GM23338 (cell line): Measurements from ENCODE around the gene ARL8B.

Experiments
- CREB1 ChIP-seq: fragments of 250-450 bp; sonication (Bioruptor Pico); IDR thresholded peaks from 2 replicates; pipeline ENCODE4 v1.5.0; 2020; ENCODE audit warnings: low read depth, mild to moderate bottlenecking, moderate library complexity
- EZH2 ChIP-seq: fragments of 200-600 bp; sonication (generic); IDR thresholded peaks from one replicate; pipeline ENCODE4 v1.8.0; 2017; ENCODE audit warnings: antibody characterized with exemption, mild to moderate bottlenecking, low read depth; ENCODE audit not compliant: unreplicated experiment
- EZH2phosphoT487 ChIP-seq: fragments of 200-600 bp; sonication (generic); IDR thresholded peaks from one replicate; pipeline ENCODE4 v1.8.1; 2018; ENCODE audit warnings: antibody characterized with exemption; ENCODE audit not compliant: unreplicated experiment
- NANOG ChIP-seq: IDR thresholded peaks from 2 replicates; pipeline ENCODE4 v1.6.1; 2016; ENCODE audit warnings: antibody characterized with exemption, borderline replicate concordance
- POLR2AphosphoS5 ChIP-seq: IDR thresholded peaks from 2 replicates; pipeline ENCODE4 v1.6.1; 2016; ENCODE audit warnings: antibody characterized with exemption, low read depth
- STAT1 ChIP-seq: IDR thresholded peaks from one replicate; pipeline ENCODE4 v1.6.1; 2016; ENCODE audit warnings: antibody characterized with exemption; ENCODE audit not compliant: unreplicated experiment
- ZNF114 ChIP-seq: fragments of 250-450 bp; sonication (Bioruptor Pico); IDR thresholded peaks from 2 replicates; pipeline ENCODE4 v1.5.0; 2020; ENCODE audit warnings: mild to moderate bottlenecking, moderate library complexity
- TF ChIP-seq, protein P1 (sequence below), 2 experiments: fragments of 200-600 bp in 1 of 2; sonication (generic) in 1 of 2; conservative IDR thresholded peaks; 2 replicates each; pipeline versions ENCODE4 v1.5.1 to v1.6.1; 2016 to 2017; ENCODE audit warnings: antibody characterized with exemption in 2 of 2, low read depth in 2 of 2, mild to moderate bottlenecking in 2 of 2, moderate library complexity in 1 of 2
- TF ChIP-seq, protein P2 (sequence below): fragments of 250-450 bp; sonication (Bioruptor Pico); IDR thresholded peaks from 2 replicates; pipeline ENCODE4 v1.5.0; 2020; ENCODE audit warnings: mild to moderate bottlenecking, moderate library complexity
- TF ChIP-seq, protein P3 (sequence below): IDR thresholded peaks from one replicate; pipeline ENCODE4 v1.6.1; 2018; ENCODE audit warnings: antibody characterized with exemption; ENCODE audit not compliant: unreplicated experiment
- TF ChIP-seq, protein P4 (sequence below): IDR thresholded peaks from 2 replicates; pipeline ENCODE4 v1.6.1; 2016; ENCODE audit warnings: antibody characterized with exemption

DNA sequence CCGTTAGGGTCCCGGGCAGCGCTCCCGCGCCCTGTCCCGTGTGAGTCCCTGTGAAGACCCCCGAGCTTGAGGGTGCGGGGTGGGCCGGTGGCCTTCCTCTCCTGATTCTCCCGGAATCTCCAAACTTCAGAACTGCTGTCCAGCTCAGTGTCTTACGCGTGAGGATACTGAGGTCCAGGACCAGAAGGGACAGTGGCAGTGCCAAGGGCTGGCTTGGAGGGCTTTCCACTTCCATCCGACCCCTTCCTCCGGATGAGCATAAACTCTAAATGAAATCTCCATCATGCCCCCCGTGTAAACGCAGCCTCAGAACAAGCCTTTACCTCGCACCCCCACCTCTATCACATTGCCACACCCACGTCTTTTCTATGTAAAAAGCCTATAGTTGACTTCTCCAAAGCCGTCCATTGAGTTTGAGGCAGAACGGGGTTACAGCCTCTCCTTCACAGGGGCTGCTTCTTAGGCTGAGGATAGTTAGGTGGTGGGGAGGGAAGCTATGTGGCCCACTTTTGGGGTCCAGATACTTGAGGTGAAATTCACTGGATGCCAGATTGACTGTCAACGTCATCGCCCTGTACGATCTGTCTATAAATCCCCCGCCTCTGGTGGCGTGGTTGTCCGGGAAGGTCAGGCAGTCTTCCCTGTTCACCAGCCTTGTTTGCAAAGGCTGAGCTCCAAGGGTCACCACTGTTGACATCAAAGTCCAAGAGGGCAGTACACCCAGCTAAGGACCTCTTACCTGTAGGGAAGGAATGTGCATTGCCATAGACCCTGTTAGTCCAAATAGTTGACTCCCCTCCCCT, 66.5 kb downstream of the ARL8B start:
- TF ChIP-seq EZH2, result no peak
- no peak for TF ChIP-seq POLR2AphosphoS5
- TF ChIP-seq, protein P1, sequence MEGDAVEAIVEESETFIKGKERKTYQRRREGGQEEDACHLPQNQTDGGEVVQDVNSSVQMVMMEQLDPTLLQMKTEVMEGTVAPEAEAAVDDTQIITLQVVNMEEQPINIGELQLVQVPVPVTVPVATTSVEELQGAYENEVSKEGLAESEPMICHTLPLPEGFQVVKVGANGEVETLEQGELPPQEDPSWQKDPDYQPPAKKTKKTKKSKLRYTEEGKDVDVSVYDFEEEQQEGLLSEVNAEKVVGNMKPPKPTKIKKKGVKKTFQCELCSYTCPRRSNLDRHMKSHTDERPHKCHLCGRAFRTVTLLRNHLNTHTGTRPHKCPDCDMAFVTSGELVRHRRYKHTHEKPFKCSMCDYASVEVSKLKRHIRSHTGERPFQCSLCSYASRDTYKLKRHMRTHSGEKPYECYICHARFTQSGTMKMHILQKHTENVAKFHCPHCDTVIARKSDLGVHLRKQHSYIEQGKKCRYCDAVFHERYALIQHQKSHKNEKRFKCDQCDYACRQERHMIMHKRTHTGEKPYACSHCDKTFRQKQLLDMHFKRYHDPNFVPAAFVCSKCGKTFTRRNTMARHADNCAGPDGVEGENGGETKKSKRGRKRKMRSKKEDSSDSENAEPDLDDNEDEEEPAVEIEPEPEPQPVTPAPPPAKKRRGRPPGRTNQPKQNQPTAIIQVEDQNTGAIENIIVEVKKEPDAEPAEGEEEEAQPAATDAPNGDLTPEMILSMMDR (conservative IDR thresholded peaks at IDR 0.05; ENCODE audit: low read depth in 2 of 2), result no peak
- no peak for TF ChIP-seq EZH2phosphoT487
- TF ChIP-seq CREB1 (CRISPR knock-in tag), result no peak
- TF ChIP-seq, protein P2, sequence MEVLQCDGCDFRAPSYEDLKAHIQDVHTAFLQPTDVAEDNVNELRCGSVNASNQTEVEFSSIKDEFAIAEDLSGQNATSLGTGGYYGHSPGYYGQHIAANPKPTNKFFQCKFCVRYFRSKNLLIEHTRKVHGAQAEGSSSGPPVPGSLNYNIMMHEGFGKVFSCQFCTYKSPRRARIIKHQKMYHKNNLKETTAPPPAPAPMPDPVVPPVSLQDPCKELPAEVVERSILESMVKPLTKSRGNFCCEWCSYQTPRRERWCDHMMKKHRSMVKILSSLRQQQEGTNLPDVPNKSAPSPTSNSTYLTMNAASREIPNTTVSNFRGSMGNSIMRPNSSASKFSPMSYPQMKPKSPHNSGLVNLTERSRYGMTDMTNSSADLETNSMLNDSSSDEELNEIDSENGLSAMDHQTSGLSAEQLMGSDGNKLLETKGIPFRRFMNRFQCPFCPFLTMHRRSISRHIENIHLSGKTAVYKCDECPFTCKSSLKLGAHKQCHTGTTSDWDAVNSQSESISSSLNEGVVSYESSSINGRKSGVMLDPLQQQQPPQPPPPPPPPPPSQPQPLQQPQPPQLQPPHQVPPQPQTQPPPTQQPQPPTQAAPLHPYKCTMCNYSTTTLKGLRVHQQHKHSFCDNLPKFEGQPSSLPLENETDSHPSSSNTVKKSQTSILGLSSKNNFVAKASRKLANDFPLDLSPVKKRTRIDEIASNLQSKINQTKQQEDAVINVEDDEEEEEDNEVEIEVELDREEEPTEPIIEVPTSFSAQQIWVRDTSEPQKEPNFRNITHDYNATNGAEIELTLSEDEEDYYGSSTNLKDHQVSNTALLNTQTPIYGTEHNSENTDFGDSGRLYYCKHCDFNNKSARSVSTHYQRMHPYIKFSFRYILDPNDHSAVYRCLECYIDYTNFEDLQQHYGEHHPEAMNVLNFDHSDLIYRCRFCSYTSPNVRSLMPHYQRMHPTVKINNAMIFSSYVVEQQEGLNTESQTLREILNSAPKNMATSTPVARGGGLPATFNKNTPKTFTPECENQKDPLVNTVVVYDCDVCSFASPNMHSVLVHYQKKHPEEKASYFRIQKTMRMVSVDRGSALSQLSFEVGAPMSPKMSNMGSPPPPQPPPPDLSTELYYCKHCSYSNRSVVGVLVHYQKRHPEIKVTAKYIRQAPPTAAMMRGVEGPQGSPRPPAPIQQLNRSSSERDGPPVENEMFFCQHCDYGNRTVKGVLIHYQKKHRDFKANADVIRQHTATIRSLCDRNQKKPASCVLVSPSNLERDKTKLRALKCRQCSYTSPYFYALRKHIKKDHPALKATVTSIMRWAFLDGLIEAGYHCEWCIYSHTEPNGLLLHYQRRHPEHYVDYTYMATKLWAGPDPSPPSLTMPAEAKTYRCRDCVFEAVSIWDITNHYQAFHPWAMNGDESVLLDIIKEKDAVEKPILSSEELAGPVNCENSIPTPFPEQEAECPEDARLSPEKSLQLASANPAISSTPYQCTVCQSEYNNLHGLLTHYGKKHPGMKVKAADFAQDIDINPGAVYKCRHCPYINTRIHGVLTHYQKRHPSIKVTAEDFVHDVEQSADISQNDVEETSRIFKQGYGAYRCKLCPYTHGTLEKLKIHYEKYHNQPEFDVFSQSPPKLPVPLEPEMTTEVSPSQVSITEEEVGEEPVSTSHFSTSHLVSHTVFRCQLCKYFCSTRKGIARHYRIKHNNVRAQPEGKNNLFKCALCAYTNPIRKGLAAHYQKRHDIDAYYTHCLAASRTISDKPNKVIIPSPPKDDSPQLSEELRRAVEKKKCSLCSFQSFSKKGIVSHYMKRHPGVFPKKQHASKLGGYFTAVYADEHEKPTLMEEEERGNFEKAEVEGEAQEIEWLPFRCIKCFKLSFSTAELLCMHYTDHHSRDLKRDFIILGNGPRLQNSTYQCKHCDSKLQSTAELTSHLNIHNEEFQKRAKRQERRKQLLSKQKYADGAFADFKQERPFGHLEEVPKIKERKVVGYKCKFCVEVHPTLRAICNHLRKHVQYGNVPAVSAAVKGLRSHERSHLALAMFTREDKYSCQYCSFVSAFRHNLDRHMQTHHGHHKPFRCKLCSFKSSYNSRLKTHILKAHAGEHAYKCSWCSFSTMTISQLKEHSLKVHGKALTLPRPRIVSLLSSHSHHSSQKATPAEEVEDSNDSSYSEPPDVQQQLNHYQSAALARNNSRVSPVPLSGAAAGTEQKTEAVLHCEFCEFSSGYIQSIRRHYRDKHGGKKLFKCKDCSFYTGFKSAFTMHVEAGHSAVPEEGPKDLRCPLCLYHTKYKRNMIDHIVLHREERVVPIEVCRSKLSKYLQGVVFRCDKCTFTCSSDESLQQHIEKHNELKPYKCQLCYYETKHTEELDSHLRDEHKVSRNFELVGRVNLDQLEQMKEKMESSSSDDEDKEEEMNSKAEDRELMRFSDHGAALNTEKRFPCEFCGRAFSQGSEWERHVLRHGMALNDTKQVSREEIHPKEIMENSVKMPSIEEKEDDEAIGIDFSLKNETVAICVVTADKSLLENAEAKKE, result no peak
- TF ChIP-seq, protein P3, sequence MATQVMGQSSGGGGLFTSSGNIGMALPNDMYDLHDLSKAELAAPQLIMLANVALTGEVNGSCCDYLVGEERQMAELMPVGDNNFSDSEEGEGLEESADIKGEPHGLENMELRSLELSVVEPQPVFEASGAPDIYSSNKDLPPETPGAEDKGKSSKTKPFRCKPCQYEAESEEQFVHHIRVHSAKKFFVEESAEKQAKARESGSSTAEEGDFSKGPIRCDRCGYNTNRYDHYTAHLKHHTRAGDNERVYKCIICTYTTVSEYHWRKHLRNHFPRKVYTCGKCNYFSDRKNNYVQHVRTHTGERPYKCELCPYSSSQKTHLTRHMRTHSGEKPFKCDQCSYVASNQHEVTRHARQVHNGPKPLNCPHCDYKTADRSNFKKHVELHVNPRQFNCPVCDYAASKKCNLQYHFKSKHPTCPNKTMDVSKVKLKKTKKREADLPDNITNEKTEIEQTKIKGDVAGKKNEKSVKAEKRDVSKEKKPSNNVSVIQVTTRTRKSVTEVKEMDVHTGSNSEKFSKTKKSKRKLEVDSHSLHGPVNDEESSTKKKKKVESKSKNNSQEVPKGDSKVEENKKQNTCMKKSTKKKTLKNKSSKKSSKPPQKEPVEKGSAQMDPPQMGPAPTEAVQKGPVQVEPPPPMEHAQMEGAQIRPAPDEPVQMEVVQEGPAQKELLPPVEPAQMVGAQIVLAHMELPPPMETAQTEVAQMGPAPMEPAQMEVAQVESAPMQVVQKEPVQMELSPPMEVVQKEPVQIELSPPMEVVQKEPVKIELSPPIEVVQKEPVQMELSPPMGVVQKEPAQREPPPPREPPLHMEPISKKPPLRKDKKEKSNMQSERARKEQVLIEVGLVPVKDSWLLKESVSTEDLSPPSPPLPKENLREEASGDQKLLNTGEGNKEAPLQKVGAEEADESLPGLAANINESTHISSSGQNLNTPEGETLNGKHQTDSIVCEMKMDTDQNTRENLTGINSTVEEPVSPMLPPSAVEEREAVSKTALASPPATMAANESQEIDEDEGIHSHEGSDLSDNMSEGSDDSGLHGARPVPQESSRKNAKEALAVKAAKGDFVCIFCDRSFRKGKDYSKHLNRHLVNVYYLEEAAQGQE, result no peak
- TF ChIP-seq, protein P4, sequence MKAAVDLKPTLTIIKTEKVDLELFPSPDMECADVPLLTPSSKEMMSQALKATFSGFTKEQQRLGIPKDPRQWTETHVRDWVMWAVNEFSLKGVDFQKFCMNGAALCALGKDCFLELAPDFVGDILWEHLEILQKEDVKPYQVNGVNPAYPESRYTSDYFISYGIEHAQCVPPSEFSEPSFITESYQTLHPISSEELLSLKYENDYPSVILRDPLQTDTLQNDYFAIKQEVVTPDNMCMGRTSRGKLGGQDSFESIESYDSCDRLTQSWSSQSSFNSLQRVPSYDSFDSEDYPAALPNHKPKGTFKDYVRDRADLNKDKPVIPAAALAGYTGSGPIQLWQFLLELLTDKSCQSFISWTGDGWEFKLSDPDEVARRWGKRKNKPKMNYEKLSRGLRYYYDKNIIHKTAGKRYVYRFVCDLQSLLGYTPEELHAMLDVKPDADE, result no peak
- no peak for TF ChIP-seq NANOG
- TF ChIP-seq STAT1, result no peak
- TF ChIP-seq ZNF114 (CRISPR knock-in tag), result no peak
